Naive B cell (primary cell): ENCODE measurements around the gene EGLN2. TPM values are rescaled to one million over a fixed set of nuclear protein-coding genes. Genes with fewer than 3 reads are reported as not detected.

Source experiments
- ATAC-seq, 2 donors: fragments of 150-1000 bp; cut with Tn5 transposase; 2 replicates each; pipeline ENCODE4 v1.10.0; 2021; ENCODE audit warnings: low read depth in 2 of 2, mild to moderate bottlenecking in 2 of 2, moderate library complexity in 2 of 2
- DNase-seq: peaks from one replicate; pipeline ENCODE4 v3.0.0; 2022
- H3K27ac Mint-ChIP-seq, 6 donors: one replicate each; pipeline ENCODE4 v1.8.0; 2020 to 2022; ENCODE audit warnings: mild to moderate bottlenecking in 6 of 6, mixed read lengths in 6 of 6, moderate library complexity in 5 of 6, inconsistent platforms in 2 of 6
- H3K27me3 Mint-ChIP-seq, 3 donors: one replicate each; pipeline ENCODE4 v1.8.0; 2021 to 2022; ENCODE audit warnings: mixed read lengths in 3 of 3, mild to moderate bottlenecking in 1 of 3
- H3K36me3 Mint-ChIP-seq, 2 donors: one replicate each; pipeline ENCODE4 v1.8.0; 2020 to 2022; ENCODE audit warnings: mixed read lengths in 2 of 2, inconsistent platforms in 1 of 2, mild to moderate bottlenecking in 1 of 2
- H3K4me1 Mint-ChIP-seq, 3 donors: one replicate each; pipeline ENCODE4 v1.8.0; 2020 to 2022; ENCODE audit warnings: mixed read lengths in 3 of 3, inconsistent platforms in 1 of 3, mild to moderate bottlenecking in 1 of 3, moderate library complexity in 1 of 3
- H3K4me3 Mint-ChIP-seq, 8 donors: one replicate each; pipeline ENCODE4 v1.8.0; 2020 to 2022; ENCODE audit warnings: mild to moderate bottlenecking in 8 of 8, mixed read lengths in 8 of 8, moderate library complexity in 8 of 8, inconsistent platforms in 2 of 8
- H3K9me3 Mint-ChIP-seq, 7 donors: one replicate each; pipeline ENCODE4 v1.8.0; 2020 to 2022; ENCODE audit warnings: mixed read lengths in 7 of 7, mild to moderate bottlenecking in 5 of 7, inconsistent platforms in 2 of 7, moderate library complexity in 1 of 7
- polyA plus RNA-seq, 6 donors: library from polyadenylated mRNA; unstranded; fragments of 300-500 nt; fragmentation: Illumina TruSeq; gene quantifications; one replicate each; pipeline ENCODE4 v1.2.3, GENCODE V29; 2021; ENCODE audit warnings: low read depth in 6 of 6

Gene EGLN2
- 100 to 1,000 TPM in 4 of 6 donors, 10 to 100 TPM in 2; 66.8 to 184 (median 124) TPM for polyA plus RNA-seq

GRCh38 chr19:40798683-40799557, at the start of gene EGLN2:
Gene EGLN2 (plus strand): TSS chr19:40799191. CDS start chr19:40800573, 1,382 bp downstream.
- DNase-seq (peak; percentile 100), ATAC-seq (peak; percentile 83 to 86)
- Mint-ChIP-seq H3K9me3 (no peaks in the 10 kb centered on the region), H3K27ac (peak within 1 kb of the TSS; percentile 97 to 100 (median 100)), H3K27me3 (no peaks in the 10 kb centered on the region), H3K4me3 (peak within 1 kb of the TSS; percentile 94 to 100 (median 99)), H3K36me3 (peaks cover 0 to 16% of the 10 kb centered on the region in 2 donors), H3K4me1 (peaks cover 64 to 70% (median 67%) of the 10 kb centered on the region in 3 donors)

DNA sequence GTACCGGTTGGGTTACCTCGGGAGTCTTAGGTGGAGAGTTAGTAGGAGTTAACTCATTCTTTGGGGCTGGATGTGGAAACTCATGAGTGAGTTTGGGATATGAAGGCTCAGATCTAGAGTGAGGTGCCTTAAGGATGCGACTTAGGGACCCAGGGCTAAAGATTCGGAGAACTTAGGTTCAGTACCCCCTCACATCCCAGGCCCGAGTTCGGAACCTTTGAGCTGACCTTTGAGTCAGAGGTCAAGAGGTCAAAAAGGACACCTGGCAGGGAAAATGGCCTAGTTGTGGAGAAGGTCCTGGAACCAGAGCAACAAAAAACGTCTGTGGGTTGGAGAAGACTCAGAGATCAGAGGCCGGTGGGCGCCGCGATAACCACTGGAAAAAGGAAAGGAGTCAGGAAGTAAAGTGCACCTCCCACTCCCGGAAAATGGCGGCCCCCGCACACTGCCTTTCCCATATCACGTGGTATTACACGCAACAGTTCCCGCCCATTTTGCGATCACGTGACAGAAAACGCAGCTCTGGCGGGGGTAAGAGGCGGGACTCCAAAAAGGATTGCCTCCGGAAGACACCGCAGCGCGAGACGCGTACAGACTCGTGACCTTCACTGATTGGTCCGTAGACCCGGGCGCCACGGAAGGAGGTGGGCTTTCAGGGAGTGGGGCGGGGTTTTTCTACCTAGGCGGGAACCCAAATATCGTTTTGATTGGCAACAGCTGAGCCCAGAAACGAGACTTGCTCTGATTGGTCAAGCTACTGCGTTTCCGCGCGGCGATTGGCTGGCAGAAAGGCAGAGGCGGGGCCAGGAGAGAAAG, 48.7 kb upstream of the EGLN2 start, which contains the start of gene ACTMAP:
Gene ACTMAP (minus strand): TSS at position 420 of the 816 bp plus-strand sequence. CDS start 674 bp downstream, outside the sequence.
- peak within 1 kb of the TSS; percentile 87 to 100 (median 98) for H3K4me3 Mint-ChIP-seq
- no peaks in the 10 kb centered on the region for H3K36me3 Mint-ChIP-seq
- peak within 1 kb of the TSS; percentile 91 to 99 (median 98) for H3K27ac Mint-ChIP-seq
- no peaks in the 10 kb centered on the region for H3K27me3 Mint-ChIP-seq
- ATAC-seq (peak; percentile 85 to 86), DNase-seq (peak; percentile 100)
- H3K9me3 Mint-ChIP-seq: no peaks in the 10 kb centered on the region
- H3K4me1 Mint-ChIP-seq: peaks cover 31 to 54% (median 49%) of the 10 kb centered on the region in 3 donors

GRCh38 chr19:40750874-40751537, 48.0 kb upstream of the EGLN2 start, which contains the start of gene SNRPA:
Gene SNRPA (plus strand): TSS chr19:40751203. CDS start chr19:40751409, 206 bp downstream.
- H3K4me1 Mint-ChIP-seq: peaks cover 34 to 62% (median 56%) of the 10 kb centered on the region in 3 donors
- no peaks in the 10 kb centered on the region for H3K27me3 Mint-ChIP-seq
- H3K4me3 Mint-ChIP-seq: peak within 1 kb of the TSS; percentile 87 to 100 (median 98)
- H3K9me3 Mint-ChIP-seq: no peaks in the 10 kb centered on the region
- DNase-seq (peak; percentile 97), ATAC-seq (peak; percentile 67 to 70)
- no peaks in the 10 kb centered on the region for H3K36me3 Mint-ChIP-seq
- H3K27ac Mint-ChIP-seq: peak within 1 kb of the TSS; percentile 91 to 99 (median 98)

DNA sequence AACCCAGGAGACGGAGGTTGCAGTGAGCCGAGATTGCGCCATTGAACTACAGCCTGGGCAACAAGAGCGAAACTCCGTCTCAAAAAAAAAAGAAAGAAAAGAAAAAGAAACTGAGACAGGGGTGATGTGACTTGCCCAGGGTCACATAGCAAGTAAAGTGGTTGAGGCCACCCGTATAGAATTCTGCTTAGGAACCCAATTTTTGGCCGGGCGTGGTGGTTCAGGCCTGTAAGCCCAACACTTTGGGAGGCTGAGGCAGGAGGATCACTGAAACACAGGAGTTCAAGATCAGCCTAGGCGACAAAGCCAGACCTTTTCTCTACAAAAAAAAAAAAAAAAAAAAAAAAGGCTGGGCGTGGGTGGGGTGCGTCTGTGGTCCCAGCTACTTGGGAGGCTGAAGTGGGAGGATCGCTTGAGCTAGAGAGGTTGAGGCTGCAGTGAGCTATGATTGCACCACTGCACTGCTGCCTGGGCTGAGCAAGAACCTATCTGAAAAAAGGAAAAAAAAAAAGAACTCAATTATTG, 46.7 kb upstream of the EGLN2 start:
- H3K4me3 Mint-ChIP-seq: peak overlapping the region; percentile 87 to 100 (median 98)
- H3K36me3 Mint-ChIP-seq: peaks cover 0 to 7% of the 10 kb centered on the region in 2 donors
- no peak for ATAC-seq
- H3K27me3 Mint-ChIP-seq: no peaks in the 10 kb centered on the region
- H3K4me1 Mint-ChIP-seq: peaks cover 42 to 74% (median 69%) of the 10 kb centered on the region in 3 donors
- no peak for DNase-seq
- H3K9me3 Mint-ChIP-seq: no peaks in the 10 kb centered on the region
- H3K27ac Mint-ChIP-seq: peak overlapping the region in 5 of 6 donors; percentile 71 to 99 (median 91)

DNA sequence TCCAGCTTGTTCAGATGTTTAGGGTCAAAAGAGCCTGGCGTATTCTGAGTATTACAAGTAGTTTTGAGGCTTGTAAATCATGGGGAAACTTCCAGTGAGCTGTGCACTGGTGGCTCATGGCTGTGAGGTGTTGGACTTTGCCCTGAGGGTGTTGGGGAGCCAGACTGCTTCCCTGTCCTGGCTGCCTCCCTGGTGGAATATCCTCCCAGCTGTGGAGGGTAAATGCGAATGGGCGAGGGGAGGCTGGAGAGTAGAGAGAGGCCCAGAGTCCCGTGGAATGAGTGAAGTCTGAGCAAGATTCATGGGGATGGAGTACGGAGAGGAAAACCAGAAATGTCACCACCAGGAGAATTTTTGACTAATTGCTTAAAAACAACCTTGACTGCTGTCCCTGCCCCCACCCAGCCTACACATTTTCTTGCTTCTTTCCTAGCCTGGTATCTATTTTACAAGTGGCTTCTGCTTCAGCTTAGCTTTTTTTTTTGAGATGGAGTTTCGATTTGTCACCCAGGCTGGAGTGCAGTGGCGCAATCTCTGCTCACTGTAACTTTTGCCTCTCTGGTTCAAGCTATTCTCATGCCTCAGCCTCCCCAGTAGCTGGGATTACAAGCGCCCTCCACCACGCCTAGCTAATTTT, 44.3 kb upstream of the EGLN2 start:
- Mint-ChIP-seq H3K36me3 (peaks cover 4 to 12% of the 10 kb centered on the region in 2 donors), H3K4me3 (peak overlapping the region; percentile 40 to 78 (median 74)), H3K27ac (peak overlapping the region in 4 of 6 donors; percentile 59 to 89 (median 76)), H3K9me3 (no peaks in the 10 kb centered on the region), H3K4me1 (peaks cover 40 to 74% (median 66%) of the 10 kb centered on the region in 3 donors), H3K27me3 (no peaks in the 10 kb centered on the region)
- ATAC-seq: no peak
- DNase-seq: no peak

DNA sequence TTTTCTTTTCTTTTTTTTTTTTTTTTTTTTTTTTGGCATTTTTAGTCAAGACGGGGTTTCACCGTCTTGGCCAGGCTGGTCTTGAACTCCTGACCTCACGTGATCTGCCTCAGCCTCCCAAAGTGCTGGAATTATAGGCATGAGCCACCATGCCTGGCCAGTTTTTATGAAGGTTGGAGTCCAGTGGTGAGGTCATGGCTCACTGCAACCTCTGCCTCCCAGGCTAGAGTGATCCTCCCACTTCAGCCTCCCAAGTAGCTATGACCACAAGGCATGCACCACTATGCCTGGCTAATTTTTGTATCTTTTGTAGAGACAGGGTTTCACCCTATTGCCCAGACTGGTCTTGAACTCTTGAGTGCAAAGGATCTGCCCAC, 43.8 kb upstream of the EGLN2 start:
- DNase-seq: no peak
- ATAC-seq: no peak
- Mint-ChIP-seq H3K4me1 (peaks cover 35 to 69% (median 64%) of the 10 kb centered on the region in 3 donors), H3K27me3 (no peaks in the 10 kb centered on the region), H3K36me3 (peaks cover 4 to 15% of the 10 kb centered on the region in 2 donors), H3K4me3 (peak overlapping the region in 6 of 8 donors; percentile 15 to 77 (median 58)), H3K9me3 (no peaks in the 10 kb centered on the region), H3K27ac (peak overlapping the region in 3 of 6 donors; percentile 51 to 69 (median 65))

- Mint-ChIP-seq H3K4me3 (peak overlapping the region in 5 of 8 donors; percentile 41 to 77 (median 50)), H3K27me3 (no peaks in the 10 kb centered on the region), H3K27ac (peak overlapping the region in 3 of 6 donors; percentile 51 to 63 (median 59)), H3K9me3 (no peaks in the 10 kb centered on the region), H3K4me1 (peaks cover 34 to 66% (median 61%) of the 10 kb centered on the region in 3 donors), H3K36me3 (peaks cover 4 to 15% of the 10 kb centered on the region in 2 donors)
- no peak for DNase-seq
- no peak for ATAC-seq
These were observed 43.2 kb upstream of the EGLN2 start for GRCh38 chr19:40755791-40756190.

DNA sequence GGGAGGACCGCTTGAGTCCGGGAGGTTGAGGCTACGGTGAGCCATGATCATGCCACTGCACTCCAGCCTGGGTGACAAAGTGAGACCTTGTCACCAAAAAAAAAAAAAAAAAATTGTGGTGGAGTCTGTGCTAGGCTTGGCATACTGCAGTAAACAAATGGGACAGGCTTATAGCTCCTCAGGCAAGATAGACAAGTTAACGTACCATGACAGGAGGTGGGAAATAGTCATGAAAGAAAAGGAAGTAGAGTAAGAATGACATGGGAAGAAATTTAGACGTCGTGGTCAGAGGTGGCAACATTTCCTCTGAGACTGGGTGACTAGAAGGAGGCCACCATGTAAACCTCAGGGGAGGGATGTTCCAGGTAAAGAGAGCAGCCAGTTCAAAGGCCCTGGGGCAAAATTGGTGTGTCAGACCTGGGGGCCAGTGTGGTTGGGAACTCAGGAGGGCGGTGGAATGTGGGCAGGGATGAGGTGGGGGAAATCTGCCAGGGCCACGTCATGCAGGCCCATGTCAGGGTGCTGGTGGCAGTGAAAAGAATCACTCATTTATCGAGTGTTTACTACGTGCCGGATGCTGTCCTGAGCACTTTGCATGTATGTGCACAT, 42.4 kb upstream of the EGLN2 start:
- Mint-ChIP-seq H3K27ac (peak overlapping the region in 3 of 6 donors; percentile 51 to 87 (median 57)), H3K27me3 (no peaks in the 10 kb centered on the region), H3K9me3 (no peaks in the 10 kb centered on the region), H3K4me1 (peaks cover 30 to 60% (median 56%) of the 10 kb centered on the region in 3 donors), H3K36me3 (peaks cover 4 to 15% of the 10 kb centered on the region in 2 donors), H3K4me3 (peak overlapping the region in 4 of 8 donors; percentile 7 to 84 (median 61))
- no peak for DNase-seq
- no peak for ATAC-seq

GRCh38 chr19:40758491-40758890, 40.5 kb upstream of the EGLN2 start:
- H3K27ac Mint-ChIP-seq: peak overlapping the region in 4 of 6 donors; percentile 25 to 60 (median 29)
- H3K4me3 Mint-ChIP-seq: peak overlapping the region in 1 of 8 donors; percentile 15
- ATAC-seq: no peak
- H3K9me3 Mint-ChIP-seq: no peaks in the 10 kb centered on the region
- H3K4me1 Mint-ChIP-seq: peaks cover 26 to 50% (median 49%) of the 10 kb centered on the region in 3 donors
- no peak for DNase-seq
- peaks cover 4 to 34% of the 10 kb centered on the region in 2 donors for H3K36me3 Mint-ChIP-seq
- no peaks in the 10 kb centered on the region for H3K27me3 Mint-ChIP-seq

GRCh38 chr19:40759352-40759751, 39.6 kb upstream of the EGLN2 start:
- no peak overlapping the region for H3K4me3 Mint-ChIP-seq
- H3K9me3 Mint-ChIP-seq: no peaks in the 10 kb centered on the region
- DNase-seq (no peak), ATAC-seq (no peak)
- no peak overlapping the region for H3K27ac Mint-ChIP-seq
- peaks cover 11 to 43% of the 10 kb centered on the region in 2 donors for H3K36me3 Mint-ChIP-seq
- H3K4me1 Mint-ChIP-seq: peaks cover 27 to 52% (median 43%) of the 10 kb centered on the region in 3 donors
- H3K27me3 Mint-ChIP-seq: no peaks in the 10 kb centered on the region

DNA sequence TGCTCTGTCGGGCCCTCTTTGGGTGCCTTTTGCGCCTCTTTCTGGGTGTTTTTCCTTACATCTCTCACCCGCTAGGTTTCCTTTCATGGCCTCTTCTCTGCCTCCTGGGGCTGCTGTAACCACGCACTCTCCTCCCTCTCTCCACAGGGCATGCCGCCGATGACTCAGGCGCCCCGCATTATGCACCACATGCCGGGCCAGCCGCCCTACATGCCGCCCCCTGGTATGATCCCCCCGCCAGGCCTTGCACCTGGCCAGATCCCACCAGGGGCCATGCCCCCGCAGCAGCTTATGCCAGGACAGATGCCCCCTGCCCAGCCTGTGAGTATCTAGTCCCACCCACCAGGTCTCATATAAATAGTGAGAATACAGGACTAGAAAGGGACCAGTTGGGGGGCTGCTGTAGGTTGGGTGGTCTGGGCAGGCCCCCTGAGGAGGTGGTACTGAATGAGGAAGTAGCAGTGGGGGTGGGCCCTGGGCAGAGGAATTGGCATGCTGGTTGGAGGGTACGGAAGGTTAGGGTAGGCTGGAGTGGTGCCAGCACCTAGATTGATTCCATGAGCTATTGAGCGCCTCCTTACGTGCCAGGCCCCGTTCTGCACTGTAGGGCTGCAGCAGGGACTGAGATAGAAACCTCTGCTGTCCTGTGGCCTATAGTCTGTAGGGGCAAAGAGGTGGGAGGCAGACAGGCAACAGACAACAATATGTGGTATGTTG, 36.1 kb upstream of the EGLN2 start:
- no peaks in the 10 kb centered on the region for H3K27me3 Mint-ChIP-seq
- H3K36me3 Mint-ChIP-seq: peaks cover 11 to 39% of the 10 kb centered on the region in 2 donors
- no peak overlapping the region for H3K4me3 Mint-ChIP-seq
- peak overlapping the region in 2 of 6 donors; percentile 47 to 65 for H3K27ac Mint-ChIP-seq
- no peak for DNase-seq
- peaks cover 8 to 28% (median 14%) of the 10 kb centered on the region in 3 donors for H3K4me1 Mint-ChIP-seq
- no peaks in the 10 kb centered on the region for H3K9me3 Mint-ChIP-seq
- no peak for ATAC-seq
